Stomach (tissue), 9 donors: ENCODE measurements around the gene KLF13. TPM values are rescaled to one million over a fixed set of nuclear protein-coding genes. Genes with fewer than 3 reads are reported as not detected.

Experiments used
- DNase-seq, 2 donors: peaks; one replicate each; pipeline versions ENCODE4 v3.0.0 to v3.0.0-alpha.2; 2013 to 2019
- H3K27ac ChIP-seq, 5 donors: fragments of 200-600 bp in 4 of 5; sonication (generic) in 4 of 5; one replicate each; pipeline ENCODE4 v1.5.1; 2013 to 2019; ENCODE audit warnings: mild to moderate bottlenecking in 1 of 5, moderate library complexity in 1 of 5
- H3K27me3 ChIP-seq, 3 donors: fragments of 200-600 bp; sonication (generic); one replicate each; pipeline ENCODE4 v1.5.1; 2017 to 2019; ENCODE audit warnings: mixed run types in 1 of 3
- H3K36me3 ChIP-seq, 4 donors: fragments of 200-600 bp; sonication (generic); 1 replicate in 3 of 4; 2 replicates in 1 of 4; pipeline ENCODE4 v1.5.1; 2016 to 2019
- H3K4me1 ChIP-seq, 4 donors: fragments of 200-600 bp; sonication (generic); one replicate each; pipeline ENCODE4 v1.5.1; 2016 to 2019
- H3K4me3 ChIP-seq, 4 donors: fragments of 200-600 bp; sonication (generic) in 3 of 4; one replicate each; pipeline ENCODE4 v1.5.1; 2016 to 2019; ENCODE audit warnings: mild to moderate bottlenecking in 1 of 4
- H3K9me3 ChIP-seq, 4 donors: fragments of 200-600 bp; sonication (generic); one replicate each; pipeline ENCODE4 v1.5.1; 2016 to 2019
- EP300 ChIP-seq: sonication (generic); formaldehyde crosslinking; IDR thresholded peaks from one replicate; pipeline ENCODE4 v1.6.1; 2017; ENCODE audit warnings: antibody characterized with exemption
- POLR2A ChIP-seq, 4 donors: fragments of 450-650 bp; IDR thresholded peaks; one replicate each; pipeline ENCODE4 v1.6.1; 2016; ENCODE audit warnings: antibody characterized with exemption in 4 of 4, control low read depth in 2 of 4, mild to moderate bottlenecking in 1 of 4, moderate library complexity in 1 of 4
- POLR2AphosphoS5 ChIP-seq, 3 donors: sonication (generic); formaldehyde crosslinking; IDR thresholded peaks; one replicate each; pipeline ENCODE4 v1.6.1; 2016; ENCODE audit warnings: antibody characterized with exemption in 3 of 3
- WGBS, 5 donors: extraction: QIAGEN DNeasy Blood & Tissue Kit in 3 of 5; methylation state at CpG; one replicate each; pipeline versions ENCODE4 v1.1.5 to v1.1.7; 2013 to 2018; 5-methylcytosine and 5-hydroxymethylcytosine counted together
- intact Hi-C: fragments of 100-400 bp; cut with DNase I; formaldehyde crosslinking; loops from one replicate; pipeline ENCODE4 v1.15.1; 2023; ENCODE audit warnings: low total_unique reads
- polyA plus RNA-seq, 3 donors: library from polyadenylated mRNA; stranded (reverse); fragments of 200-250 nt; gene quantifications; one replicate each; pipeline ENCODE4 v1.2.3, GENCODE V29; 2013
- total RNA-seq, 5 donors: library from RNA; depleted of rRNA; stranded (reverse); fragments of >200 nt; gene quantifications; one replicate each; pipeline versions ENCODE4 v1.1.0 to v1.2.3, GENCODE V29; 2014 to 2016
- TF ChIP-seq, protein P1 (sequence below), 7 experiments: fragments of 450-650 bp in 4 of 7; fragments of 200-600 bp in 3 of 7; sonication (generic) in 3 of 7; IDR thresholded peaks; one replicate each; pipeline ENCODE4 v1.5.1; 2016 to 2019; ENCODE audit warnings: antibody characterized with exemption in 7 of 7, control low read depth in 2 of 7, mild to moderate bottlenecking in 1 of 7
- donor health status: healthy with polysubstance abuse.
- donor health status: Bipolar disorder and iron deficiency.
- donor health status: healthy.

Gene KLF13
- total and polyA plus RNA-seq, 8 donors = 9.3 to 74.0 (median 33.3) TPM

GRCh38 chr15:31372635-31373091 lies 46.0 kb downstream of the KLF13 start:
- Histone ChIP-seq H3K36me3 (peaks cover 21 to 63% (median 58%) of the 10 kb centered on the region in 4 donors), H3K4me1 (peaks cover 23 to 92% (median 48%) of the 10 kb centered on the region in 4 donors), H3K4me3 (no peak overlapping the region), H3K9me3 (no peaks in the 10 kb centered on the region), H3K27me3 (no peaks in the 10 kb centered on the region), H3K27ac (peak overlapping the region in 3 of 5 donors; percentile 5 to 53 (median 23))
- TF ChIP-seq POLR2A (IDR thresholded peaks at IDR 0.05) = no peak
- TF ChIP-seq EP300 = peak; percentile 21
- TF ChIP-seq, protein P1, sequence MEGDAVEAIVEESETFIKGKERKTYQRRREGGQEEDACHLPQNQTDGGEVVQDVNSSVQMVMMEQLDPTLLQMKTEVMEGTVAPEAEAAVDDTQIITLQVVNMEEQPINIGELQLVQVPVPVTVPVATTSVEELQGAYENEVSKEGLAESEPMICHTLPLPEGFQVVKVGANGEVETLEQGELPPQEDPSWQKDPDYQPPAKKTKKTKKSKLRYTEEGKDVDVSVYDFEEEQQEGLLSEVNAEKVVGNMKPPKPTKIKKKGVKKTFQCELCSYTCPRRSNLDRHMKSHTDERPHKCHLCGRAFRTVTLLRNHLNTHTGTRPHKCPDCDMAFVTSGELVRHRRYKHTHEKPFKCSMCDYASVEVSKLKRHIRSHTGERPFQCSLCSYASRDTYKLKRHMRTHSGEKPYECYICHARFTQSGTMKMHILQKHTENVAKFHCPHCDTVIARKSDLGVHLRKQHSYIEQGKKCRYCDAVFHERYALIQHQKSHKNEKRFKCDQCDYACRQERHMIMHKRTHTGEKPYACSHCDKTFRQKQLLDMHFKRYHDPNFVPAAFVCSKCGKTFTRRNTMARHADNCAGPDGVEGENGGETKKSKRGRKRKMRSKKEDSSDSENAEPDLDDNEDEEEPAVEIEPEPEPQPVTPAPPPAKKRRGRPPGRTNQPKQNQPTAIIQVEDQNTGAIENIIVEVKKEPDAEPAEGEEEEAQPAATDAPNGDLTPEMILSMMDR (IDR thresholded peaks at IDR 0.05) = no peak
- peak in 2 of 3 donors; percentile 16 to 36 for TF ChIP-seq POLR2AphosphoS5 (IDR thresholded peaks at IDR 0.05)
- intact Hi-C loops = no loop called here
- no peak for DNase-seq
- 53 to 72% (median 64%) methylated on average over 7 to 14 of the region's 14 CpGs for WGBS, 5 donors

DNA sequence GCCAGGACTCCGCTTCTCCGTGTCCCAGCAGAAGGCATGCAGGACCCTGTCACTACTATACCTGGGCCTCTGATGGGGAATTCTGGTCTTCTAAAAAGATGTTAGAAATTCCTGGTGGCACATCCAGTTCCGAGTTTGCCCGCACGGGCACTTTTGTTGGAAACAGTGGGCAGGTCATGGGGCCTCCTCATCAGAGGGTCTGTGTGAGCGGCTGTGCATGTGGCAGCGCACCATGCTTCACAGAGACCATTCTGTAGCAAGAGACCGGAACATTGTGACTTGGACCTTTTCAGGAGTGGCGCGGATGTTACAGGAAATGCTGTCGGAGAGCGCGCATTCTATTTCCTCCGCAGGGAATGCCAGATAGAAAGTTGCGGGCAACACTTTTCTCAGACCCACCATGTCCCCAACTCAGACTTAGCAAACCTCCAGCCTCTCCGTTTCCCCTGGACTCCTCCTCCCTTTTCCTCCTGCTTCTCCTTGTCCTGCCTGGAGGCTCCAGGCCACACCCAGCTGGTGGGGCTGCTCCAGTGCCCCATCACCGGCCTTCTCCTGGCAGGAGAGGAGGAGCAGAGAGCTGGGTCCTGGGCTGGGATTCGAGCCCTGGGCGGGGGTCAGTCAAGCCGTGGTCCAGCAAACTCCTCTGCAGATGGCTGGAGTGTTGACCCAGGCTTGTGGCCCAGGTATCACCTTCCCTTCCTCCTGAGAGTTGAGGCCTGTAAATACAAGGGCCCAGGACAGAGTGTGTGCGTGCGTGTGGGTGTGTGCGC lies 46.6 kb downstream of the KLF13 start:
- Histone ChIP-seq H3K27me3 (no peaks in the 10 kb centered on the region), H3K4me1 (peaks cover 17 to 86% (median 42%) of the 10 kb centered on the region in 4 donors), H3K4me3 (no peak overlapping the region), H3K36me3 (peaks cover 21 to 70% (median 63%) of the 10 kb centered on the region in 4 donors), H3K27ac (peak overlapping the region in 3 of 5 donors; percentile 5 to 53 (median 23)), H3K9me3 (no peaks in the 10 kb centered on the region)
- TF ChIP-seq EP300 (no peak), POLR2A (IDR thresholded peaks at IDR 0.05) (no peak)
- TF ChIP-seq, protein P1 (IDR thresholded peaks at IDR 0.05) = no peak
- intact Hi-C loops = no loop called here
- WGBS, 5 donors = 83 to 88% (median 85%) methylated on average over 21 to 23 of the region's 23 CpGs
- no peak for DNase-seq

DNA sequence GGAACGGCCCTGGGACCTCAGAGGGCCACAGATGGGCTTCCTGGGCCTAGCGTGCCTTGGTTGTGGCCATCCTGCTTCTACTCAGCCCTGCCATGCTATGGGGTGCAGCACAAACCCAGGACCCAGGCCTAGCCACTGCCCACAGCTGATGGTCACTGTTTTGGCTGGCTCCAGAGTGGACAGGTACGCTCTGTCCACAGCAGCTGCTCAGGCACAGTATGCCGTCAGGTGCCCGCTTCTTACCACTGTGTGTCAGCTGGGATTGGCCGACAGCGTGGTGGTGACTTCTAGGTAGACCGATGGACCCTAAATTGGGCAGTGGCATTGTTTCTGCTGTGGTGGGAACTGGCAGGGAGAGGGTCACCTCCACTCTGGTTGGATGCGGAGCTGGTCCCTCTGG lies 47.3 kb downstream of the KLF13 start:
- no peaks in the 10 kb centered on the region for H3K27me3 ChIP-seq
- H3K4me1 ChIP-seq = peaks cover 17 to 79% (median 36%) of the 10 kb centered on the region in 4 donors
- DNase-seq = no peak
- H3K36me3 ChIP-seq = peaks cover 27 to 76% (median 70%) of the 10 kb centered on the region in 4 donors
- H3K9me3 ChIP-seq = no peaks in the 10 kb centered on the region
- WGBS, 5 donors = 92 to 98% (median 97%) methylated on average over 6 to 9 of the region's 9 CpGs
- TF ChIP-seq, protein P1 (IDR thresholded peaks at IDR 0.05) = no peak
- TF ChIP-seq POLR2A (IDR thresholded peaks at IDR 0.05) (no peak), POLR2AphosphoS5 (IDR thresholded peaks at IDR 0.05) (no peak), EP300 (no peak)
- peak overlapping the region in 3 of 5 donors; percentile 8 to 53 (median 43) for H3K27ac ChIP-seq
- intact Hi-C loops = no loop called here
- H3K4me3 ChIP-seq = no peak overlapping the region

- intact Hi-C loops = no loop called here
- no peak for DNase-seq
- Histone ChIP-seq H3K36me3 (peaks cover 32 to 82% (median 75%) of the 10 kb centered on the region in 4 donors), H3K27ac (peak overlapping the region in 2 of 5 donors; percentile 8 to 43), H3K27me3 (no peaks in the 10 kb centered on the region), H3K9me3 (no peaks in the 10 kb centered on the region), H3K4me1 (peaks cover 17 to 74% (median 32%) of the 10 kb centered on the region in 4 donors), H3K4me3 (no peak overlapping the region)
- WGBS, 5 donors = 49 to 65% (median 62%) methylated on average over 8 of the region's 8 CpGs
- TF ChIP-seq POLR2A (IDR thresholded peaks at IDR 0.05) = no peak
- no peak for TF ChIP-seq EP300
- TF ChIP-seq, protein P1 (IDR thresholded peaks at IDR 0.05) = no peak
- no peak for TF ChIP-seq POLR2AphosphoS5 (IDR thresholded peaks at IDR 0.05)
Measured at GRCh38 chr15:31374489-31374888, 47.9 kb downstream of the KLF13 start.
